Inflammatory macrophage treated with lipopolysaccharide for 4 hours (primary cell): ENCODE measurements around the gene CSRP1.
A peak's percentile ranks its signal among the peaks of the same experiment; 100 is the strongest.
"Not testable (repeated sequence)": the region's sequence is repeated elsewhere in the genome, so short reads cannot be mapped to it uniquely, and the experiment has no call there.

Experiments
- DNase-seq: peaks from one replicate; pipeline ENCODE4 v3.0.0-alpha.2; 2020

The CSRP1 gene

GRCh38 chr1:201493757-201494617 lies 12.9 kb downstream of the CSRP1 start:
- no peak for DNase-seq

DNA sequence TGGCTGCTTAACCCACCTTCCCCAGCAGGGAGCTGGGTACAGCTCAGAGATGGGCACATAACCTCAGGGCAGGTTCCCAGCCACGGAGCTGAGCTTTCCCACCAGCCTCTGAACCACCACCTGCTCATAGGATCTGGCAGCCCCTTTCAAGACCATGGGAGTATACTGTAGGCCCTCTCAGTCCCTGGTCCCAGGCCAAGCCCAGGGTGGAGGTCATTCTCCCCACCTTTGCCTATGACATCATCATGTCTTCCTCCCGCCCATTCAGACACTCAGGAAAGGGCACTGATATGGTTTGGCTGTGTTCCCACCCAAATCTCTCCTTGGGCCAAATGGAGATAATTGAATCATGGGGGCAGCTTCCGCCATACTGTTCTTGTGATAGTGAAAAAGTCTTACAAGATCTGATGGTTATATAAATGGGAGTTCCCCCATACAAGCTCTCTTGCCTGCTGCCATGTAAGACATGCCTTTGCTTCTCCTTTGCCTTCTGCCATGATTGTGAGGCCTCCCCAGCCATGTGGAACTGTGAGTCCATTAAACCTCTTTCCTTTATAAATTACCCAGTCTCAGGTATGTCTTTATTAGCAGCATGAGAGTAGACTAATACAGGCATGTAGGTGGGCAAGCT lies 13.8 kb downstream of the CSRP1 start:
- not testable (repeated sequence) for DNase-seq

DNA sequence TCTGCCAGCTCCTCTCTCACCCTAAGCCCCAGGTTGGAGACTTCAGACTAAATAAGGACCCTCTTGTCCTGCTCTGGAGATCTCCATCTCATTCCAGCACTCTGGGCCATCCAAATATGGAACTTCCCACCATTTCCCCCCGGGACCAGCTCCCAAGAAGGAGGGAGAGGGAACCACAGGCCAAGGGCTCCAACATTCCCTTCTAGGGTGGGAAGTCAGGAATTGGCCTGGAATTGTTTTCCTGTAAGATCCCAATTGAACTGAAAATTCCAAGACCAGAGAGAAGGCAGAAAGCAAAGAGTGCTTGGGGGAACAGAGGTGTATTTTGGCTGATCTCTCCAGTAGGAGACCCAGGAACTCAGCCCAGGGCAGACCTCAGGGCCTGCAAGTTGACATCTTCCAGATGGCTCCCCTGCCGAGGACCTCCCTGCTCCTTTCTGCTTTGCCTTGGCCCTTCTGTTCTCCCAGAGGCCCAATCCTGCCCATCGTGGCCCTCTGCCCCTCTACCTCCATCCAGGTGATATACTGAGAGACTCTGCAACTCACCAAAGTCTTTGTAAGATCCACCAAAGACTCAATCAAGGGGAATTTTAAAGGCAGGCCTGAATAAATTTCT lies 14.9 kb downstream of the CSRP1 start:
- DNase-seq: no peak

GRCh38 chr1:201490708-201491131 lies 16.2 kb downstream of the CSRP1 start:
- no peak for DNase-seq

GRCh38 chr1:201489643-201490261 lies 17.2 kb downstream of the CSRP1 start:
- peak; percentile 58 for DNase-seq

GRCh38 chr1:201488830-201489589 lies 17.9 kb downstream of the CSRP1 start:
- peak; percentile 81 for DNase-seq

DNA sequence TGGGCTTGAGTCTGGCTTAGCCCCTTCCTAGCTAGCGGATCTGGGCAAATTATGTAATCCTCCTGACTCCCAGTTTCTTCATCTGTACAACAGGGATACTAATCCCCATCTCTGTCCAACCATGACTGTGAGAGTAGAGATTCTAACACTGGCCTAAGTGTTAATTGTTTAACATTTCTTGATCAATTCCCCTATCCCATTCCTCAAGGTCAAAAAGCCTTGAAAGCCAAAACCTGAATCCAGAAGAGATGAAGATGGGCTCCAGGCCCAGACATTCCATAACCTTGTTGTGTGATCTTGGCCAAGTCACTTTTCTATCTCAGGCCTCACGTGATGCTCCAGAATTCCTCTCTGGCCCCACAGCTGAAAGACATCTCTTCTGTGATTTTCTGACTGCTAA lies 19.2 kb downstream of the CSRP1 start:
- DNase-seq: no peak

- DNase-seq: no peak
Observed at GRCh38 chr1:201486187-201486586, 20.7 kb downstream of the CSRP1 start.

DNA sequence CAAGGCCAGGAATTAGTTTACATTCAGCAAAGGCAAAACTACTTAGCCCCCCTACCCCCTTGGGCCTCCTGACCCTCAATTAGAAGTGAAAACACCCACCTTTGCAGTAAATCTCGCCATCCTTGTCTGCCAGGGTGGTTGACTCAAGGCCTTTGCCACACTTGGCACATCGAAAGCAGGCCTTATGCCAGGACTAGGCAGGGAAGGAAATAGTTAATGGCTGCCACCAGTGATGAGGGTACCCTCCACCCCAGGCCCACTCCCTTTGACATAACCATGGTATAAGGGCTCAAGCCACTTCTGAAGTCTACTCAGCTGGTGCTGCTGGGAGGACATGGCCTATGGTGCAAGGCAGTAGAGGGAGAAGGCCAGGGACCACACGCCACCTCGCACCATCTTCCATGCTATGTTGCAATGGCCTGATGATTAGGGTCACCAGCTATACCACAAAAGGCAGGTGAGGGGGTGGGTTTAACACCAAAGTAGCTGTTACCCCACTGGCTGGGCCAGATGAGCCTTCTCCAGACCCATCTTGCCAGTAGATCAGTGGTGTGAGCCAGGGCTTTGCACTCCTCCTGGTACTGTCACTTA lies 21.6 kb downstream of the CSRP1 start:
- no peak for DNase-seq

GRCh38 chr1:201483373-201483949 lies 23.5 kb downstream of the CSRP1 start:
- no peak for DNase-seq

- DNase-seq: no peak
Observed at GRCh38 chr1:201482755-201483154, 24.2 kb downstream of the CSRP1 start.

GRCh38 chr1:201481761-201482493 lies 25.0 kb downstream of the CSRP1 start:
- DNase-seq: peak; percentile 74

- DNase-seq: no peak
Observed at GRCh38 chr1:201481004-201481380, 25.9 kb downstream of the CSRP1 start.

- peak; percentile 94 for DNase-seq
Observed at GRCh38 chr1:201480231-201481003, 26.5 kb downstream of the CSRP1 start.

DNA sequence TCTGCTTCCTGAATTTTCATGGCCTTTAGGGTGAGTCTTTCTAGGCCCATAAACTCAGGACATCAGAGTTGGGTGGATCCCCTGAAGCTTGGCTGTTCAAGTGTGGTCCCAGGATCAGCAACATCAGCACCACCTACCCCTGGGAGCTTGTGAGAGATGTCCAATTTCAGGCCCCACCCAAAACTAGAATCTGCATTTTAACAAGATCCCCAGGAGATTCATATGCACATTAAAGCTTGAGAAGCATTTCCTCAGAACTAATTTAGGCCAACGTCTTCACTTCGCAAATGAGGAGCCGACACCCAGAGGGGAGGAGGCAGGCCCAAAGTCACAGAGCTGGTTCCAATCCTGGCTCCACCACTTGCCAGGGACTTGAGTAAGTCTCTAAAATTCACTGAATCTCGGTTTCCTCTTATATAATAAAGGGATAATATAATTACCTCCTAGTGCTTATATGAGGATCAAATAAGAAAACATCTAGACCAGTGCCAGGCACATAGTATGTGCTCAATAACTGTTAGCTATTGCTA lies 27.7 kb downstream of the CSRP1 start:
- no peak for DNase-seq

GRCh38 chr1:201478666-201479065 lies 28.3 kb downstream of the CSRP1 start:
- DNase-seq: not testable (repeated sequence)

- peak; percentile 93 for DNase-seq
Observed at GRCh38 chr1:201476670-201477344, 30.1 kb downstream of the CSRP1 start.

GRCh38 chr1:201475915-201476669 lies 30.8 kb downstream of the CSRP1 start:
- peak; percentile 24 for DNase-seq

DNA sequence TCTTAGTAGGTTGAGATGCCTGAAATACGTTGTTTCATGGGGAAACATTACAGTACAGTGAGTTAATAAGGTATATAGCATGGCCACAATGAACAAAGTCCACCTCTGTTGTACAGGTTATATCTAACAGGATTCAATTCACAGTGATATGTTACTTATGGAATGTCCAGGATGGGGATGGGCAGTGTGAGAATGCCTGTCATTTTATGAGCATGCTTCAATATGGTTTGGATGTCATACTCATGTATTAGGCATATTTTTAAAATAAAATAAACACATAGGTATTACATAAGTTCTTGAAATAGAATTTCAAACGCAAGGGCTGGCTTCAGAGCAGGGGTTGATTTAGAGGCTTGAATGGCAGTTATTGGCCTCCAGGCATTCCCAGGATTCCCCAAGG lies 31.8 kb downstream of the CSRP1 start:
- no peak for DNase-seq
